WTC11 (cell line): ENCODE data around the gene PIM2. TPM values are rescaled to one million over a fixed set of nuclear protein-coding genes. Genes with fewer than 3 reads are reported as not detected.

Source experiments
- ATAC-seq: fragments of 200-7000 bp; cut with Tn5 transposase; 2 replicates; pipeline ENCODE4 v1.10.0; 2021; ENCODE audit warnings: mild to moderate bottlenecking, moderate library complexity
- CTCF ChIA-PET: fragments of 300-600 bp; sonication (Branson Sonifier 250); formaldehyde crosslinking; loops from one replicate; lab custom pipeline; 2021; ENCODE audit warnings: antibody characterized with exemption; lab: Charles Lee
- POLR2A ChIA-PET: fragments of 350-600 bp; sonication (Branson Sonifier 250); formaldehyde crosslinking; loops from one replicate; lab custom pipeline; 2021; ENCODE audit warnings: antibody characterized with exemption; lab: Charles Lee
- DNase-seq: peaks from one replicate; pipeline ENCODE4 v3.0.0; 2021; ENCODE audit warnings: low spot score
- H3K27ac Mint-ChIP-seq: 2 replicates; pipeline ENCODE4 v1.8.0; 2021; ENCODE audit warnings: mixed read lengths
- H3K27me3 Mint-ChIP-seq: 2 replicates; pipeline ENCODE4 v1.8.0; 2021; ENCODE audit warnings: low read depth, mild to moderate bottlenecking, moderate library complexity, mixed read lengths
- H3K36me3 Mint-ChIP-seq: 2 replicates; pipeline ENCODE4 v1.8.0; 2021; ENCODE audit warnings: mixed read lengths
- H3K4me1 Mint-ChIP-seq: 2 replicates; pipeline ENCODE4 v1.8.0; 2022; ENCODE audit warnings: mixed read lengths
- H3K4me3 Mint-ChIP-seq: 2 replicates; pipeline ENCODE4 v1.8.0; 2021; ENCODE audit warnings: mild to moderate bottlenecking, moderate library complexity, mixed read lengths
- H3K9me3 Mint-ChIP-seq: 2 replicates; pipeline ENCODE4 v1.8.0; 2021; ENCODE audit warnings: mixed read lengths
- ATF1 ChIP-seq: sonication (generic); formaldehyde crosslinking; IDR thresholded peaks from 2 replicates; pipeline ENCODE4 v1.8.1; 2023; ENCODE audit warnings: mild to moderate bottlenecking, moderate library complexity, missing genetic modification reagents
- CREB1 ChIP-seq: sonication (generic); formaldehyde crosslinking; IDR thresholded peaks from 2 replicates; pipeline ENCODE4 v1.8.0; 2023; ENCODE audit warnings: mild to moderate bottlenecking, missing genetic modification reagents
- EMX1 ChIP-seq: fragments of 250-450 bp; sonication (Bioruptor Pico); IDR thresholded peaks from 2 replicates; pipeline ENCODE4 v1.8.0; 2021; ENCODE audit warnings: mild to moderate bottlenecking
- ETV6 ChIP-seq: sonication (generic); formaldehyde crosslinking; IDR thresholded peaks from 2 replicates; pipeline ENCODE4 v1.8.1; 2022; ENCODE audit warnings: mild to moderate bottlenecking, missing genetic modification reagents
- FOXP4 ChIP-seq: sonication (generic); formaldehyde crosslinking; IDR thresholded peaks from 2 replicates; pipeline ENCODE4 v1.8.0; 2022; ENCODE audit warnings: mild to moderate bottlenecking, missing genetic modification reagents
- GTF2I ChIP-seq: fragments of 250-450 bp; sonication (Bioruptor Pico); conservative IDR thresholded peaks from 2 replicates; pipeline ENCODE4 v1.4.0; 2021; ENCODE audit warnings: mild to moderate bottlenecking
- HMGA2 ChIP-seq: fragments of 250-450 bp; sonication (Bioruptor Pico); IDR thresholded peaks from 2 replicates; pipeline ENCODE4 v1.4.0; 2021; ENCODE audit warnings: mild to moderate bottlenecking, moderate library complexity
- KAT7 ChIP-seq: sonication (generic); formaldehyde crosslinking; IDR thresholded peaks from 2 replicates; pipeline ENCODE4 v1.8.1; 2023; ENCODE audit warnings: missing genetic modification reagents, mild to moderate bottlenecking, borderline replicate concordance
- NFE2L1 ChIP-seq: sonication (generic); formaldehyde crosslinking; IDR thresholded peaks from 2 replicates; pipeline ENCODE4 v1.8.1; 2023; ENCODE audit warnings: missing genetic modification reagents
- NFYB ChIP-seq: sonication (generic); formaldehyde crosslinking; conservative IDR thresholded peaks from 2 replicates; pipeline ENCODE4 v1.8.0; 2022; ENCODE audit warnings: low read depth, missing genetic modification reagents
- RELA ChIP-seq: sonication (generic); formaldehyde crosslinking; IDR thresholded peaks from 2 replicates; pipeline ENCODE4 v1.8.1; 2022; ENCODE audit warnings: missing genetic modification reagents, mild to moderate bottlenecking, borderline replicate concordance
- SMAD3 ChIP-seq: sonication (generic); formaldehyde crosslinking; IDR thresholded peaks from 2 replicates; pipeline ENCODE4 v1.8.0; 2022; ENCODE audit warnings: missing genetic modification reagents, mild to moderate bottlenecking, borderline replicate concordance
- TCF7 ChIP-seq: sonication (generic); formaldehyde crosslinking; IDR thresholded peaks from 2 replicates; pipeline ENCODE4 v1.8.0; 2022; ENCODE audit warnings: mild to moderate bottlenecking, low read depth, missing genetic modification reagents, moderate library complexity
- USF2 ChIP-seq: sonication (generic); formaldehyde crosslinking; IDR thresholded peaks from 2 replicates; pipeline ENCODE4 v1.8.1; 2023; ENCODE audit warnings: mild to moderate bottlenecking, missing genetic modification reagents, moderate library complexity
- ZNF121 ChIP-seq: sonication (generic); formaldehyde crosslinking; IDR thresholded peaks from 2 replicates; pipeline ENCODE4 v1.8.0; 2023; ENCODE audit warnings: missing genetic modification reagents
- ZNF138 ChIP-seq: sonication (generic); formaldehyde crosslinking; conservative IDR thresholded peaks from 2 replicates; pipeline ENCODE4 v1.8.1; 2022; ENCODE audit warnings: mild to moderate bottlenecking, moderate library complexity, missing genetic modification reagents
- ZNF317 ChIP-seq: sonication (generic); formaldehyde crosslinking; IDR thresholded peaks from 2 replicates; pipeline ENCODE4 v1.8.1; 2023; ENCODE audit warnings: low read depth, mild to moderate bottlenecking, moderate library complexity, missing genetic modification reagents, borderline replicate concordance
- total RNA-seq: library from RNA; stranded (reverse); gene quantifications from 3 replicates; pipeline ENCODE4 v1.2.3, GENCODE V29; 2021
- TF ChIP-seq, protein P1 (sequence below): sonication (generic); formaldehyde crosslinking; IDR thresholded peaks from 2 replicates; pipeline ENCODE4 v1.8.0; 2023; ENCODE audit warnings: missing genetic modification reagents
- TF ChIP-seq, protein P2 (sequence below): sonication (generic); formaldehyde crosslinking; conservative IDR thresholded peaks from 2 replicates; pipeline ENCODE4 v1.8.1; 2023; ENCODE audit warnings: mild to moderate bottlenecking, low read depth, missing genetic modification reagents, moderate library complexity
- TF ChIP-seq, protein P3 (sequence below): sonication (generic); formaldehyde crosslinking; IDR thresholded peaks from 2 replicates; pipeline ENCODE4 v1.8.1; 2023; ENCODE audit warnings: mild to moderate bottlenecking, missing genetic modification reagents
- TF ChIP-seq, protein P4 (sequence below): fragments of 250-450 bp; sonication (Bioruptor Pico); IDR thresholded peaks from 2 replicates; pipeline ENCODE4 v1.9.0; 2021; ENCODE audit warnings: mild to moderate bottlenecking
- TF ChIP-seq, protein P5 (sequence below): sonication (generic); formaldehyde crosslinking; conservative IDR thresholded peaks from 2 replicates; pipeline ENCODE4 v1.8.1; 2022; ENCODE audit warnings: mild to moderate bottlenecking, missing genetic modification reagents
- TF ChIP-seq, protein P6 (sequence below): fragments of 250-450 bp; sonication (Bioruptor Pico); IDR thresholded peaks from 2 replicates; pipeline ENCODE4 v2.1.2; 2022; ENCODE audit warnings: mild to moderate bottlenecking, moderate library complexity

Gene PIM2
- total RNA-seq, 1 experiment from 2014 or later = 146 TPM

- ChIA-PET POLR2A (interaction anchor here (1.8 kb wide), 1 partner anchor 27 kb away, joined by 5 read pairs; no protein-coding TSS in a partner anchor), CTCF (no interaction called here)
- DNase-seq (no peak), ATAC-seq (no peak)
- Mint-ChIP-seq H3K27ac (no peak overlapping the region), H3K4me3 (peak overlapping the region; percentile 94; the same call in 1 of the 2 replicates), H3K4me1 (peaks cover 19% of the 10 kb centered on the region), H3K9me3 (no peaks in the 10 kb centered on the region), H3K27me3 (no peaks in the 10 kb centered on the region), H3K36me3 (peaks cover 24% of the 10 kb centered on the region)
- TF ChIP-seq ZNF317 (CRISPR knock-in tag) (no peak), ZNF121 (CRISPR knock-in tag) (no peak), TCF7 (CRISPR knock-in tag) (no peak), NFE2L1 (no peak), ZNF138 (no peak), NFYB (CRISPR knock-in tag) (no peak), ETV6 (CRISPR knock-in tag) (no peak), RELA (no peak), GTF2I (CRISPR knock-in tag) (no peak), HMGA2 (CRISPR knock-in tag) (no peak), ATF1 (CRISPR knock-in tag) (no peak)
- TF ChIP-seq, protein P1, sequence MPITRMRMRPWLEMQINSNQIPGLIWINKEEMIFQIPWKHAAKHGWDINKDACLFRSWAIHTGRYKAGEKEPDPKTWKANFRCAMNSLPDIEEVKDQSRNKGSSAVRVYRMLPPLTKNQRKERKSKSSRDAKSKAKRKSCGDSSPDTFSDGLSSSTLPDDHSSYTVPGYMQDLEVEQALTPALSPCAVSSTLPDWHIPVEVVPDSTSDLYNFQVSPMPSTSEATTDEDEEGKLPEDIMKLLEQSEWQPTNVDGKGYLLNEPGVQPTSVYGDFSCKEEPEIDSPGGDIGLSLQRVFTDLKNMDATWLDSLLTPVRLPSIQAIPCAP (CRISPR knock-in tag) = no peak
- TF ChIP-seq, protein P2, sequence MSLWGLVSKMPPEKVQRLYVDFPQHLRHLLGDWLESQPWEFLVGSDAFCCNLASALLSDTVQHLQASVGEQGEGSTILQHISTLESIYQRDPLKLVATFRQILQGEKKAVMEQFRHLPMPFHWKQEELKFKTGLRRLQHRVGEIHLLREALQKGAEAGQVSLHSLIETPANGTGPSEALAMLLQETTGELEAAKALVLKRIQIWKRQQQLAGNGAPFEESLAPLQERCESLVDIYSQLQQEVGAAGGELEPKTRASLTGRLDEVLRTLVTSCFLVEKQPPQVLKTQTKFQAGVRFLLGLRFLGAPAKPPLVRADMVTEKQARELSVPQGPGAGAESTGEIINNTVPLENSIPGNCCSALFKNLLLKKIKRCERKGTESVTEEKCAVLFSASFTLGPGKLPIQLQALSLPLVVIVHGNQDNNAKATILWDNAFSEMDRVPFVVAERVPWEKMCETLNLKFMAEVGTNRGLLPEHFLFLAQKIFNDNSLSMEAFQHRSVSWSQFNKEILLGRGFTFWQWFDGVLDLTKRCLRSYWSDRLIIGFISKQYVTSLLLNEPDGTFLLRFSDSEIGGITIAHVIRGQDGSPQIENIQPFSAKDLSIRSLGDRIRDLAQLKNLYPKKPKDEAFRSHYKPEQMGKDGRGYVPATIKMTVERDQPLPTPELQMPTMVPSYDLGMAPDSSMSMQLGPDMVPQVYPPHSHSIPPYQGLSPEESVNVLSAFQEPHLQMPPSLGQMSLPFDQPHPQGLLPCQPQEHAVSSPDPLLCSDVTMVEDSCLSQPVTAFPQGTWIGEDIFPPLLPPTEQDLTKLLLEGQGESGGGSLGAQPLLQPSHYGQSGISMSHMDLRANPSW (CRISPR knock-in tag) = no peak
- TF ChIP-seq, protein P3, sequence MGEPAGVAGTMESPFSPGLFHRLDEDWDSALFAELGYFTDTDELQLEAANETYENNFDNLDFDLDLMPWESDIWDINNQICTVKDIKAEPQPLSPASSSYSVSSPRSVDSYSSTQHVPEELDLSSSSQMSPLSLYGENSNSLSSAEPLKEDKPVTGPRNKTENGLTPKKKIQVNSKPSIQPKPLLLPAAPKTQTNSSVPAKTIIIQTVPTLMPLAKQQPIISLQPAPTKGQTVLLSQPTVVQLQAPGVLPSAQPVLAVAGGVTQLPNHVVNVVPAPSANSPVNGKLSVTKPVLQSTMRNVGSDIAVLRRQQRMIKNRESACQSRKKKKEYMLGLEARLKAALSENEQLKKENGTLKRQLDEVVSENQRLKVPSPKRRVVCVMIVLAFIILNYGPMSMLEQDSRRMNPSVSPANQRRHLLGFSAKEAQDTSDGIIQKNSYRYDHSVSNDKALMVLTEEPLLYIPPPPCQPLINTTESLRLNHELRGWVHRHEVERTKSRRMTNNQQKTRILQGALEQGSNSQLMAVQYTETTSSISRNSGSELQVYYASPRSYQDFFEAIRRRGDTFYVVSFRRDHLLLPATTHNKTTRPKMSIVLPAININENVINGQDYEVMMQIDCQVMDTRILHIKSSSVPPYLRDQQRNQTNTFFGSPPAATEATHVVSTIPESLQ (CRISPR knock-in tag) = no peak
- TF ChIP-seq, protein P4, sequence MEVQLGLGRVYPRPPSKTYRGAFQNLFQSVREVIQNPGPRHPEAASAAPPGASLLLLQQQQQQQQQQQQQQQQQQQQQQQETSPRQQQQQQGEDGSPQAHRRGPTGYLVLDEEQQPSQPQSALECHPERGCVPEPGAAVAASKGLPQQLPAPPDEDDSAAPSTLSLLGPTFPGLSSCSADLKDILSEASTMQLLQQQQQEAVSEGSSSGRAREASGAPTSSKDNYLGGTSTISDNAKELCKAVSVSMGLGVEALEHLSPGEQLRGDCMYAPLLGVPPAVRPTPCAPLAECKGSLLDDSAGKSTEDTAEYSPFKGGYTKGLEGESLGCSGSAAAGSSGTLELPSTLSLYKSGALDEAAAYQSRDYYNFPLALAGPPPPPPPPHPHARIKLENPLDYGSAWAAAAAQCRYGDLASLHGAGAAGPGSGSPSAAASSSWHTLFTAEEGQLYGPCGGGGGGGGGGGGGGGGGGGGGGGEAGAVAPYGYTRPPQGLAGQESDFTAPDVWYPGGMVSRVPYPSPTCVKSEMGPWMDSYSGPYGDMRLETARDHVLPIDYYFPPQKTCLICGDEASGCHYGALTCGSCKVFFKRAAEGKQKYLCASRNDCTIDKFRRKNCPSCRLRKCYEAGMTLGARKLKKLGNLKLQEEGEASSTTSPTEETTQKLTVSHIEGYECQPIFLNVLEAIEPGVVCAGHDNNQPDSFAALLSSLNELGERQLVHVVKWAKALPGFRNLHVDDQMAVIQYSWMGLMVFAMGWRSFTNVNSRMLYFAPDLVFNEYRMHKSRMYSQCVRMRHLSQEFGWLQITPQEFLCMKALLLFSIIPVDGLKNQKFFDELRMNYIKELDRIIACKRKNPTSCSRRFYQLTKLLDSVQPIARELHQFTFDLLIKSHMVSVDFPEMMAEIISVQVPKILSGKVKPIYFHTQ (CRISPR knock-in tag) = no peak
- TF ChIP-seq, protein P5, sequence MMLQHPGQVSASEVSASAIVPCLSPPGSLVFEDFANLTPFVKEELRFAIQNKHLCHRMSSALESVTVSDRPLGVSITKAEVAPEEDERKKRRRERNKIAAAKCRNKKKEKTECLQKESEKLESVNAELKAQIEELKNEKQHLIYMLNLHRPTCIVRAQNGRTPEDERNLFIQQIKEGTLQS = no peak
Observed at GRCh38 chrX:48909703-48910294, 9.0 kb downstream of the PIM2 start.

- no peak for ATAC-seq
- POLR2A ChIA-PET = no interaction called here
- Mint-ChIP-seq H3K27ac (no peak overlapping the region), H3K4me3 (no peak overlapping the region), H3K36me3 (peaks cover 15% of the 10 kb centered on the region), H3K9me3 (no peaks in the 10 kb centered on the region), H3K4me1 (peaks cover 12% of the 10 kb centered on the region), H3K27me3 (no peaks in the 10 kb centered on the region)
- CTCF ChIA-PET = no interaction called here
- DNase-seq = no peak
- TF ChIP-seq CREB1 (CRISPR knock-in tag) = no peak
- TF ChIP-seq EMX1 (CRISPR knock-in tag) = no peak
- TF ChIP-seq SMAD3 (CRISPR knock-in tag) = no peak
- no peak for TF ChIP-seq ZNF138
- no peak for TF ChIP-seq FOXP4 (CRISPR knock-in tag)
- TF ChIP-seq USF2 = no peak
- no peak for TF ChIP-seq KAT7
- no peak for TF ChIP-seq NFE2L1
- TF ChIP-seq, protein P6, sequence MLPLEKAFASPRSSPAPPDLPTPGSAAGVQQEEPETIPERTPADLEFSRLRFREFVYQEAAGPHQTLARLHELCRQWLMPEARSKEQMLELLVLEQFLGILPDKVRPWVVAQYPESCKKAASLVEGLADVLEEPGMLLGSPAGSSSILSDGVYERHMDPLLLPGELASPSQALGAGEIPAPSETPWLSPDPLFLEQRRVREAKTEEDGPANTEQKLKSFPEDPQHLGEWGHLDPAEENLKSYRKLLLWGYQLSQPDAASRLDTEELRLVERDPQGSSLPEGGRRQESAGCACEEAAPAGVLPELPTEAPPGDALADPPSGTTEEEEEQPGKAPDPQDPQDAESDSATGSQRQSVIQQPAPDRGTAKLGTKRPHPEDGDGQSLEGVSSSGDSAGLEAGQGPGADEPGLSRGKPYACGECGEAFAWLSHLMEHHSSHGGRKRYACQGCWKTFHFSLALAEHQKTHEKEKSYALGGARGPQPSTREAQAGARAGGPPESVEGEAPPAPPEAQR (CRISPR knock-in tag) = no peak
Observed at GRCh38 chrX:48908600-48908999, 10.2 kb downstream of the PIM2 start.
